DMS53 treated with DMSO at 0.1 percent for 48 hours (cell line): Measurements from ENCODE around the gene FAXC.
"Not testable (repeated sequence)": the region's sequence is repeated elsewhere in the genome, so short reads cannot be mapped to it uniquely, and the experiment has no call there.

ENCODE experiments used
- DNase-seq: peaks from one replicate; lab custom pipeline; 2025; ENCODE audit not compliant: unreplicated experiment; lab: John Stamatoyannopoulos, UW

FAXC gene

DNA sequence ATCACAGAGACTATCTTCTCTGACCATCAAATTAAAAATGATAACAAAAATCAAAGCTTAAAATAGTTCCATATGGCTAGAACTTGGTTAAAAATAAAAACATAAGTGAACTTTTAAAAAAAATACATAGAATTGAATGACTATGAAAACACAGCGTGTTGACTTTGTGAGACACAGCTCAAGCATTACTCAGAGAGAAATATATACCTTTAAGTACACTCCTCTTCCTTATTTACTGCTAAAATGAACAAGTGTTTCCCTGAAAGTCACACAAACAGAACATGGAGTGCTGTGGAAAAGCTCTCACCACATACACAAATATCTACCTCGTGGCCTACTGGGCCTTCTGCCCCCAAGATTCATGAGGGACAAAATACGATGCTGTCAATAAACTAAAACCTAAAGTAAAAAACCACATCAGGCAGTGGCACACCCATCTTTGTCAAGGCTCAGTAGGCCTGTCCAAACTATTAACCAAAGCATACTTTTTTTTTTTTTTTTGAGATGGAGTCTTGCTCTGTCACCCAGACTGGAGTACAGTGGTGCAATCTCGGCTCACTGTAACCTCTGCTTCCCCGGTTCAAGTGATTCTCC lies 7.5 kb downstream of the FAXC start:
- DNase-seq = peak; percentile 17

DNA sequence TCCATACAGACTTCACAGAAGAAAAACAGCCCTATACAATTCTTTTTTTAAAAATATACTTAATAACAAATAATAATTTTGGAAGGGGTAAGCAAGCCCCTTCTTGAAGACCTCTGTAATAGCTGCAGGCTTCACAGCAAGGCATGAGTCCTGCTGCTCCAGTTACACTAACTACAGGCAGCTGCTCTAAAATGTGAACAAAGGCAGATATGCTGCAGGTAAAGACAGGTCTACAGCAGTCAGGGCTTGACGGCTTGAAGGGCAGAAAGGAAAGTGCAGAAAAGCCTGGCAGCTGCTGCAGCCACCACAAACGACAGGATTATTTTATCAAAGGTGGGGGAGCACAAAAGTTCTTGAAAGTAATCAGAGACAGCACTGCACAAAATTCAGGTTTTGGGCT lies 11.3 kb downstream of the FAXC start:
- no peak for DNase-seq

DNA sequence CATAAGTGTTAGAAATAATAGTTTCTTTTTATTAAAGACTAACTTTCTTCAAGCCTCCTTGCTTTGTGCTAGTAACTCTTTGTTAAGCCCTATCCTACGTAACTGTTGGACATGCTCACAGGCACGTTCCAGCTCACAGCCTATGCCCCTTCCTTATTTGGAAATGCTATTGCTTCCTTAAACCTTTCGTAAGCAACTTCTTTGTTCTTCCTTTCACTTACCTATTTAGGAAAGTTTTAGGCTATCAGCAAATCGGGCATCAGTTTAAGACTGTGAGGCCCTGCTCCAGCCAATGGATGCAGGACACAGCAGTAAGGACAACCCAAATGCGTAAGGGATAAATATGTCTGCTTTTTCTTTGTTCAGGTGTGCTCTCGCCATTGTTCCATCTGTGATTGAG lies 14.2 kb downstream of the FAXC start:
- not testable (repeated sequence) for DNase-seq

DNA sequence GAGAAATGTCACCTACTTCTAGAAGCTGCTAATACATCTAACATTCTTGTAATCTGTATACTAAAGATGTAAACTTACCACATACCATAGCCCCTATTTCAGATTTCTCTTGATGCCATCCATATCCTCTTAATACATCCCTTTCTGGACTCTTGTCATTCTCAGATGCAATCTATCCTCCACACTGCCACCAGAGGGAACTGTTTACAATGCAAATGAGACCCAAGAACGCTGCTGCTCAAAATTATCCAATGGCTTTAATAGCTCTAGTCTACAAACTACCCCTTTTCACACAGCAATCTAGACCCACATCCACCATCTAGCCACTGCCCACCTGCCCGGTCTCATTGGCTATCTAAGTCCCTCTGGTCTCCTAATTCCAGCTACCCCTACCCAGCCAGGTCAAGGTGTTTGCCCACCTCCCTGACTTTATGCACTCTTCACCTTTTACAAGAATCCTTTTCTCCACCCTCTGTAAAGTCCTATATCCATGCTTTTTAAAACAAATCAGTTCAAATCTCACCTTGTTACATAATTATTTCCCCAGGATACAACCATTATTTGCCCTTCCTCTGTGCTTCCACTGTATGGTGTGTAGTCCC lies 14.8 kb downstream of the FAXC start:
- DNase-seq = peak; percentile 47

DNA sequence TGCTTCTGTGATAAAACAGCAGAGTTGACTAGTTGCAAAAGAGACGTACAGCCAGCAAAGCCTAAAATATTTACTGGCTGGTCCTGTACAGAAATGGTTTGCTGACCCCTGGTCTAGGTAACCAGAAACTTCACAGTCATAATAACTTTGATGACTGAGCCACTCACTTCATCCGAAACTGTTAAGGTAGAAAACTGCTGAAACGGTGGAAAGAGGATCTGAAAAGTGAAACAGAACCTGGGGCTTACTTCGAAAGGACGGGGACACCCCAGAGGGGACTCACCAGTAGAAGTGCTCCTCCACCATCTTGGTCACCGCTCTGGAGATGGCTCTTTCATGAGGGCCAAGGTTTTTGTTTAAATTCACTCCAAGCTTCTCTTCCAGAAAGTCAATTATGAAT lies 16.4 kb downstream of the FAXC start:
- DNase-seq = no peak

DNA sequence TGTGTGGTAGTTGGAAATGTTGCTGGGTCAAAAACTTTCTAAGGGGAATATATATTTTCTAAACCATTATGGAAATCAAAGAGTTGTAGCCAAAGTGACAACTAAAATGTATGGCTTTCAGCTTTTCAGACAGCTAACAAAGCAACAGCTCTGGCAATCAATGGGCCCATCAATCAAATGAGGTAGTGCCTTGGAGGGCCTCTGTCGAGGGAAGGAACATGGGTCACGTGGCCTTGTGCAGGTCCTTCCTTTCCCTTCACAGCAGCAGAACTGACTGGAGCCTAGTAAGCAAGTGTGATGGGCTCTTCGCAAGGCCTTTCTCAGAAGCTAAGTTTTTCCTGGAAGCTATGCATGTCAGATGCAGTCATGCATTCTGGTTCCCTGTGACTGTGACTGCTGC lies 17.9 kb downstream of the FAXC start:
- DNase-seq = no peak

DNA sequence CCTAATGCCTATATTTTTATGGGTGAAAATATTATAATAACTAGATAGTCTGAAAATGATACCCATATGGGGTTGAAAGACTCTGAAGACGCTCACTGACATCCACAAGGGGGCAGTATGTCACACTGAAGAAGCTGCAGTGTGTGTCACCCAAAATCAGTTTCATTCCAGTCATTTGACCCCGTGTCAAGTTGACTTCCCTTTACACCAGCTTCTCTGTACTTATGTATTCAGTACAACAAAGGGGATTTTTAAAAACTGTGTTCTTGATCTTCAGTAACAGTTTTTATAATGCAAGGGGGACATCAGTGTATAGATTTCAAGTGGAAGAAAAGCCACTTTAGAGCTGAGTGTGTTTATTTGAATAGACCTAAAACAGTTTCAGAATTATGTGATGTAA lies 19.3 kb downstream of the FAXC start:
- peak; percentile 31 for DNase-seq

DNA sequence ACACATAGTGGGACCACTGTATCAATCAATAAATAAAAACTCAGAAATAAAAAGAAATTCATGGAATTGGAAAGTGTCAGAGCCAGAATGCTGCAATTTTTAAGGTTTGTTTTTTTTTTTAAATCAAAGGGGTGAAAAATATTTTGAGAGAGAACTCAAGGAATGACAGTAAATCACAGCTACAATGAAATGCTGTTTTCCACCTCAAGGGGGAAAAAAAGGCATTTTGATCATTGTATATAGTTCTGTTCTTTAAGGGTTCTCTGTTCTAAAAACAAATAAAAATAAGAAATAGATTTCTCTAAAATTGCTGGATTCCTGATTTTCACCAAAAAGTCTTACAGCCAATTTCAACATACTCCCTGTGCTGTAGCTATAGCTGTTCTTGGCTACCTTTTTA lies 24.5 kb downstream of the FAXC start:
- DNase-seq = no peak

DNA sequence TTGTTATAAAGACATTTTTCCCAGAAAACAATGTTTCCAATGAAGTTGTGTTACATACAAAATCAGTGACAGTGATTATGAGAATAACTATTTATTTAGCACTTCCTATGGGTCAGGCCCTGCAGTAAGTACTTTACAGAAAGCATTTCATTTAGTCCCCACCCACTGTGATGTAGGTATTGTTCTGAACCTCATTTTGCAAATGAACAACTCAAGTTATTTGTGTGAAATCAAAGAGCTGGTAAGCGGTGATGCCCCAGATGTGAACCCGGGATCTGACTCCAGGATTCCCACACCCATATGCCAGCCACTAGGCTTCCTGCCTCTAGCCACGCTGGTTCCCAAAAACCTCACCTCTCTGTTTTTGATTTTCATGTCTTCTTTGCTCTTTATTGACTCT lies 30.9 kb downstream of the FAXC start:
- no peak for DNase-seq

DNA sequence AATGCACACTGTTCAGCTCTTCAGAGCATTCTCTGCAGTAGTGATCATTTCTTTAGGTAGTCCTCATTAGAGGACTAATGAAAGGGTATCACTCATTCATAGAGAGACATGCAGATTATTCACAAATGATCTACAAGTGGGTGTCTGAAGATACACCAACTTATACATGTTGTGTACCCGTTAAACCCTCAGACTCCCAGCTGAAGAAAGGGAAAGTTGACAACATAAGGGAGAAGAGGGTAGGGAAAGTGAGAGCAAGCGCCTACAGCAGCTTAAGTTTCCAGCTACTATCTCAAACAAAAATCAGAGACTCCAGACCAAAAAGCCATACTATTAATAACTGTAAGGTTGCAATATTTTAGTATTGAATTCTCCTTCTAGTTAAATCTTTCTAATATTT lies 37.1 kb downstream of the FAXC start:
- DNase-seq = no peak

DNA sequence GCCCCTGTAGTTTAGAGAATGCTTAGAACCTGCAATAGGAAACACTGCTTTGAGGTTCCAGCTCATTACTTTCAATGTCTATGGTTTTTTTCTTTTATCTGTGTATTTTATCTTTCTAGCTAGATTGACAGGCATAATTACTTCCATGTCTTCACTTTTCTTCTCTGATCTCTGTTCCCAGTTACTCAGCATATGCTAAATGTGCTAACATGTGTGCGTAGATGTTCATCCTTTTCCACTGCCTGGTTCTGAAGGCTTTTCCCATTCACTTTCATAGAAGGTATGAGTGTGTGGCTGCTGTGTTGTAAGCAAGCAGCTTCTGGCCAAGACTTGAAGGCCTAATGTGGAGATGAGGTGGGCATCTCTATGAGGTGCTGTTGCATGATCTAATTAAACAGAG lies 38.9 kb downstream of the FAXC start:
- DNase-seq = no peak

DNA sequence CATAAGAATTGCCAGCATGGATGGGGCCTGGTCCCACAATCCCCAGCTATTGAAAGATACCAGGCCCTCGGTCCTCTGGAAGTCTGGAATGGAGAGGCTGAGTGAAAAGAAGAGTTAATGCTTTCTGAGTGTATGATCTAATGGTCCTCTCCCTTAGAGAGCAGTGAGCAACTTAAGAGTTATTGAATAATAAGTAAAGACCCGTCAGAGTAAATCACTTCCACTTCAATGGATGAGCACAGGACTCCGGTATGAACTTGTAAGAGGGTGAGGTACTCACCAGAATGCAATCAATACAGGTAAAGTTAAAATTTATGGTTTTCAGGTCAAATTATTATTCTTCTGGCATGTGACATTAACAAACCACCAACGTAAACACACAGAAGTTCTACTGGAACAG lies 39.9 kb downstream of the FAXC start:
- DNase-seq = no peak

DNA sequence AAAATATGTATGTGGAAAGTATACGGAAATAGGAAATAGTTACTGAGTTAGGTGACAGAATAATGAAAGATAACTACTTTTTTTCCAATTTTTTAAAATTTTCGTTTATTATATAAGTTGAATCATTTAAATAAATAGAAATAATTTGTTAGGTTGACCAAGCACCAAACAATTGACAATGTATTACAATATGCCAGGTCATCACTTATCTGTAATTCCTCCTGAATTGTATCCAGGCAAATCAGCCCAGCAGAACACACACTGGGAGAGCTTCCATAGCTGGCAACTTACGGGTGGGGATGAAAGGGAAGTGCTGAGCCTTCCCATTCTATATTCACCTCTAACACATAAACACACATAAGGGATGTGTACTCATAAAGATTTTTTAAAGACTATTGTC lies 40.7 kb downstream of the FAXC start:
- no peak for DNase-seq

DNA sequence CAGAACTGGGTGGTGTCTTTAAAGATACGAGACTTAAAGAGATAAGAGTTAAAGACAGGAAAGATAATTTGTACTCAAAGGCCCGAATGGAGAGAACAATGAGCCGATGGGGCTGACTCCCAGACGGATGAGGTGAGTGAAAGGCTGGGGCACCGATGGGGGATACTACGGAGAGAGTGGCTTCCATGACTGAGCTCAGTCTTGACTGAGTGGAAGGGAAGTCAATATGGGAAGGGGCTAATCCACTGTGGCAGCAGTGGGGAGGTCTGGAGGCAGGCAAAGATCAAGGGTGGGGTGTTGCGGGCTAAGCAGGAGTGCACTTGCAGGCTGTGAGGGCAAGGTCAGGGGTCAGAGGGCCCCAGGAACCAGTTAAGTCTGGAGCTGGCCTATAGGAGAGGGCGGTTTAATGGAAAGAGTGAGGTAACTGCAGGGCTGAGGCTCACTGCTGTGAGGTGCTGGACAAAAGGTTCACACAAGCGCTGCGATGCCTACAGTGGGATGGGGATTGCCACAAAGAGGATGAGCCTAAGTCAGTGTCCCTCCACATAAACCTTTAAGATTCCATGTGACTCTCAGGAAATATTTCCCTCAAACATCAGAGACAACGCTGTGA lies 42.1 kb downstream of the FAXC start:
- no peak for DNase-seq

DNA sequence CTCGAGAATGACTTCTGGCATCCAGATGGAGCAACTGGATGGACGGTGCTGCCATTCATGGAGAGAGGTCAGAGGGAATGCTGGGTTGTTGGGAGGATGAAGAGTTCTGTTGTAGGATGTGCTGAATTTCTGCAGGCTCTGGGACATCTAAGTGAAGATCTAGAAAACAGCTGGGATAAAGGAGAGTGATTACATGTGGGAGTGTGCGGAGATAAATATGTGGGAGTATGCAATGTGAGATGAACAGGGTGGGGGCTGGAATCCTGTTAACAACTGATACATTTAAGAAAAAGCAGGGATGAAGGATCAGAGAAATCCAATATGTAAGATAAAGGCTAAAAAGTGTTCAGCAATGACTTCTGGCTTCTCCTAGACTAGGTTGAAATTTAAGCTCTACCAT lies 43.1 kb downstream of the FAXC start:
- DNase-seq = no peak

DNA sequence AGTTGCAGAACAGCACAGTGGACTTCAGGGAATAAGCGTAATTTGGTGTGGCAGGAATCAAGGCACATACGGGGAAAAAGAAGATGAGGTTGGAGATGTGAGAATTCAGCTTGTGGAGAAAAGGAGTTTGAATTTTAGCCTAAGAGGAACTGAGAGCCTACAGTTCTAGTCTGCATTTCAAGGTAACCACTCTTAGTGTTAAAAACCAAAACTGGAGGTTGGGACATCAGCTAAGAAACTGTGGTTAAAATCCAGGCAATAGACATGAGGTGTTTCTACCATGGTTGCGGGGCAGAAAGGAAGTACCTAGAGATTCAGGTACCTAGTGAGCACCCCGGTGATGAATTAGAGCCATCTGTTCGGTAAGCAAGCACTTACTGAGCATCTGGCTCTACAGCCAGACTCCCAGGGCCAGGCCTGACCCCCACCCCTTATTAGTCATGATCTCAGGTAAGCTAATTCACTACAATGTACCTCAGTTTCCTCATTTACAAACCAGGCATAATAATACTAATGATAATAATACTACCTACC lies 44.4 kb downstream of the FAXC start:
- no peak for DNase-seq

DNA sequence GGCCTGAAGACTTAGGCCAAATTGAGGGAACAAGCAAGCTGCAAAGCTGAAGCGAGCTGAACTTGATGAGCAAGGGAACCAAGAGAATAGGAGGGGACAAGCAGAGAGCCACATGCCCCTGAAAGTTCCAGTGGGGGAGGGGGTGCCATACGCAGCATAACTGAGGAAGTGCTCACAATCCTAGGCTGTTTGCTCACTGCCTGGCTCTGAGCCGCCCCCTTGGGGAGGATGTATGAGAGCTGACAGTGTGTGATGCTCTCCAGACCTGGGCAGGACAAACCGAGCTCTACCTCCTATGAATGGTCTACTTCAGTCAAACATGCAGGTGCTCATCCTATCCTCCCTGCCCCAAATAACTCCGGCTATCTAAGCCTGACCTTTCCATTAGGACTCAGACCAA lies 52.1 kb downstream of the FAXC start:
- no peak for DNase-seq

DNA sequence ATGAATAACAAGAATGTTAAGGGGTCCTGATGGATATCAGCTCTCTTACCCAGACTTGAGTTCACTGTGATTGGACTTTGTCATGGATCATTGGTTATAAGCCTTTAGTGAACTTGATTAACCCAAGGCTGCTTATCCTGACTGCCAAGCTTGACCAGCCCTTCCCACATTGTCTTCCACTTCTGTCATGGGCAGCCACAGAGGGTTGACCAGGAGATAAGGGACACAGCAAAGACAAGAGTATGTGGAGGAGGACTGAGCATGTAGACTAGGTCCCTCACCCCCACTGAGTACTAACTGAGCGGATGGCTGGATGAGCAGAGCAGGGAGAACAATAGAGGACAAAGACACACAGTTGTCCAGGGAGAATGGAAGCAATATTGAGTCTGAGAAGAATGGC lies 52.5 kb downstream of the FAXC start:
- no peak for DNase-seq

DNA sequence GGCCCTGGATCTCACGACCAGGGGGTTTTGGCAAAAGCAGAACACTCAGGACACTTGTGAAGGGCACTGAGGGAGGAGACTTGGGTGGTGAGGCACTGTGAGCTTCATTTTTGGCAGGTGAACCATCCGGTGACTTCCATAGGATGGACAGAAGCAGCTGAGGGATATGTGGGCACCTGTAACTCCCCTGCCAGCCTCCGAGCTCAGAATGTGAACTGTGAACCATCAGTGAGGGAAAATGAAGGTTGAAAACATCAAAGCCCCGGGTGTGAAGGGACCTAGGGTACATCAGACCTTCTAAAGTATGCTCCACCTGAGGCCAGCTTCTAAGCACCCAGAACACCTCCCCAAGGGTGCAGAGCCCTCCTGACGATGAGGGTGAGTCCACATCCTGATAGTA lies 53.2 kb downstream of the FAXC start:
- no peak for DNase-seq

DNA sequence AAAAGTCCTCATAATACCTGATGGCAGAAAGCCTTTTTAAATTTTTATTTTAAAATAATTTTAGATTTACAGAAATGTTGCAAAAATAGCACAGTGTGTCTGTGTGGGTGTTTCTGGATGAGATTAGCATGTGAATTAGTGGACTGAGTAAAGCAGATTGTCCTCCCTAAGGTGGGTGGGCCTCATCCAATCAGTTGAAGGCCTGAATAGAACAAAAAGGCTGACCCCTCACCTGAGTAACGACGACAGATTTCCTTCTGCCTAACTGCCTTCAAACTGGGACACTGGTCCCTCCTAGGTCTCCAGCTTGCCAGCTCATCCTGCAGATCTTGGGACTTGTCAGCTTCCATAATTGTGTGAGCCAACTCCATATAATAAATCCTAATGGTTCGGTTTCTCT lies 54.2 kb downstream of the FAXC start:
- DNase-seq = no peak

DNA sequence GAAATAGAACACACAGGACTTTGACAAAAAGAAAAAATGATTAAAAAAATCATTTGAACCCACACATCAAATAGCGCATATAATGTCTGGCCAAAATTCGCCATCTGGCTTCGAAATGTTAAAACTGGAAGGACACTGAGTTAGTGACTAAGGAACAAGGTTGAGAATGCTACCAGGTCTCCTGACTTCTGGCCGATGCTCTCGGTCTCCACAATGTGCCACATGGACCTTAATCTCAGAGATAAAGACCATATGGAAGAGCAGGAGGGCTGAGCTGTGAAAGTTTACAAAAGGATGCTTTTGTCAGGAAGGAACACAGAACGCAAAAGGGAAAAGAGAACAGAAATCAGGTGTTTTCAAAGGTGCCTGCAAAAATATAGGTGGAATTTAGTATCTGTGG lies 54.7 kb downstream of the FAXC start:
- DNase-seq = no peak

DNA sequence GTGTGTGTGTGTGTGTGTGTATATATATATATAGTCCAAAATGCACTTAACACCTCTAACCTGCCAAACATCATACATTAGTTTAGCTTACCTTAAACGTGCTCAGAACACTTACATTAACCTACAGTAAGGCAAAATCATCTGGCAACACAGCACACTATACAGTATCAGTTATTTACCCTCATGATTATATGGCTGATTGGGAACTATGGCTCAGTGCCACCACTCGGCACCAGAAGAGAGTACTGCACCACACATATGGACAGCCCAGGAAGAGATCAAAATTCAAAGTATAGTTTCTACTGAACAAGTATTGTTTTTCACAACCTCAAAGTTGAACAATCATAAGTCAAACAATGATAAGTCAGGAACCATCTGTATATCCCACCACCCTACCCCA lies 59.8 kb downstream of the FAXC start:
- no peak for DNase-seq

DNA sequence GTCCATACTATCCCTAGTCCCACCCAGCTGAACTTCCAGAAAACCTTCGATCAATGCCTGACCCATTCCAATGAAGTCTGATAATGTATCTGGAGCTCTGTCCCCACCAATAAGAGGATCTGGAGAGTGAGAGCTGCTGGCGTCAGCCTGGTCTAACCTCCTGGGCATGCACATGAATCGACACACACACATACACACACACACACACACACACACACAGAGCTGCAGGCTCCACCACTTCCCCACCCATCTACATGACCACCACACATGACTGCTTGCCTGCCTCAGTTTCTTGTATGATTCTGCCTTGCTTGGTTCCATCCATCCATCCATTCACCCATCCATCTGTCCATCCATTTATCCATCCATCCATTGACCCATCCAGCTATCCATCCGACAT lies 60.8 kb downstream of the FAXC start:
- no peak for DNase-seq
